ENCODE measurements around the gene XRCC4. TPM values are rescaled to one million over a fixed set of nuclear protein-coding genes. Genes with fewer than 3 reads are reported as not detected.

Gene XRCC4
- total RNA-seq, 1 experiment from 2014 or later, result 24.6 TPM

DNA sequence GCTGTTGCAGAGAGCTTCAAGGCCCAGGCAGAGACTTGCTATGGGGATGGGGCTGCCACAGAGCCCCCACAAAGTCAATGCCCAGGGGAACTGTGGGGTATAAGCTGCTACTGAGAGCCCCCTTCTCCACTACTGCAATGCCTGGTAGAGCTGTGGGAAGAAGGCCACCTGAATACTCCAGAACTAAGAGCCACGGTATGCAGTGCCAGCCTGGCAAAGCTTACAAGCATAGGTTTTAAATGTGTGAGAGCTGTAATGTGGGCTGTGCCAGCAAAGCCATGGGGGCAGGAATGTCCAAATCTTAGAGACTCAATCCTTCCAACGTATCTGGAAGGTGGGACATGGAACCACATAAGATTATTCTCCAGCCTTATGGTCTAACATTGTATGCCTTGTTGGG is 49.2 kb downstream of the XRCC4 start:
- no peaks in the 10 kb centered on the region for H4K20me1 ChIP-seq (ENCODE audit: insufficient read depth)
- no peaks in the 10 kb centered on the region for H3K27me3 ChIP-seq (ENCODE audit: insufficient read depth, low read length)
- TF ChIP-seq, protein P1, sequence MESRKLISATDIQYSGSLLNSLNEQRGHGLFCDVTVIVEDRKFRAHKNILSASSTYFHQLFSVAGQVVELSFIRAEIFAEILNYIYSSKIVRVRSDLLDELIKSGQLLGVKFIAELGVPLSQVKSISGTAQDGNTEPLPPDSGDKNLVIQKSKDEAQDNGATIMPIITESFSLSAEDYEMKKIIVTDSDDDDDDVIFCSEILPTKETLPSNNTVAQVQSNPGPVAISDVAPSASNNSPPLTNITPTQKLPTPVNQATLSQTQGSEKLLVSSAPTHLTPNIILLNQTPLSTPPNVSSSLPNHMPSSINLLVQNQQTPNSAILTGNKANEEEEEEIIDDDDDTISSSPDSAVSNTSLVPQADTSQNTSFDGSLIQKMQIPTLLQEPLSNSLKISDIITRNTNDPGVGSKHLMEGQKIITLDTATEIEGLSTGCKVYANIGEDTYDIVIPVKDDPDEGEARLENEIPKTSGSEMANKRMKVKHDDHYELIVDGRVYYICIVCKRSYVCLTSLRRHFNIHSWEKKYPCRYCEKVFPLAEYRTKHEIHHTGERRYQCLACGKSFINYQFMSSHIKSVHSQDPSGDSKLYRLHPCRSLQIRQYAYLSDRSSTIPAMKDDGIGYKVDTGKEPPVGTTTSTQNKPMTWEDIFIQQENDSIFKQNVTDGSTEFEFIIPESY (IDR thresholded peaks at IDR 0.05; ENCODE audit: extremely low read depth, insufficient replicate concordance, low read length), result no peak
- TF ChIP-seq JUND (IDR thresholded peaks at IDR 0.05) (no peak), EZH2 (IDR thresholded peaks at IDR 0.05) (no peak), CEBPB (IDR thresholded peaks at IDR 0.05; ENCODE audit: low read depth) (no peak), TCF7L2 (IDR thresholded peaks at IDR 0.05; ENCODE audit: borderline replicate concordance, extremely low read depth, insufficient read depth, insufficient read length) (no peak), CBX3 (IDR thresholded peaks at IDR 0.05; ENCODE audit: low read depth) (no peak), POLR2AphosphoS5 (IDR thresholded peaks at IDR 0.05; ENCODE audit: low read depth, low read length) (no peak), ELF1 (IDR thresholded peaks at IDR 0.05; ENCODE audit: borderline replicate concordance, low read depth) (no peak)
- TF ChIP-seq, protein P2, sequence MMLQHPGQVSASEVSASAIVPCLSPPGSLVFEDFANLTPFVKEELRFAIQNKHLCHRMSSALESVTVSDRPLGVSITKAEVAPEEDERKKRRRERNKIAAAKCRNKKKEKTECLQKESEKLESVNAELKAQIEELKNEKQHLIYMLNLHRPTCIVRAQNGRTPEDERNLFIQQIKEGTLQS (IDR thresholded peaks at IDR 0.05), result no peak
- TF ChIP-seq, protein P3, sequence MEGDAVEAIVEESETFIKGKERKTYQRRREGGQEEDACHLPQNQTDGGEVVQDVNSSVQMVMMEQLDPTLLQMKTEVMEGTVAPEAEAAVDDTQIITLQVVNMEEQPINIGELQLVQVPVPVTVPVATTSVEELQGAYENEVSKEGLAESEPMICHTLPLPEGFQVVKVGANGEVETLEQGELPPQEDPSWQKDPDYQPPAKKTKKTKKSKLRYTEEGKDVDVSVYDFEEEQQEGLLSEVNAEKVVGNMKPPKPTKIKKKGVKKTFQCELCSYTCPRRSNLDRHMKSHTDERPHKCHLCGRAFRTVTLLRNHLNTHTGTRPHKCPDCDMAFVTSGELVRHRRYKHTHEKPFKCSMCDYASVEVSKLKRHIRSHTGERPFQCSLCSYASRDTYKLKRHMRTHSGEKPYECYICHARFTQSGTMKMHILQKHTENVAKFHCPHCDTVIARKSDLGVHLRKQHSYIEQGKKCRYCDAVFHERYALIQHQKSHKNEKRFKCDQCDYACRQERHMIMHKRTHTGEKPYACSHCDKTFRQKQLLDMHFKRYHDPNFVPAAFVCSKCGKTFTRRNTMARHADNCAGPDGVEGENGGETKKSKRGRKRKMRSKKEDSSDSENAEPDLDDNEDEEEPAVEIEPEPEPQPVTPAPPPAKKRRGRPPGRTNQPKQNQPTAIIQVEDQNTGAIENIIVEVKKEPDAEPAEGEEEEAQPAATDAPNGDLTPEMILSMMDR (IDR thresholded peaks at IDR 0.05 in 2 of 3, conservative IDR thresholded peaks at IDR 0.05 in 1 of 3; ENCODE audit: borderline replicate concordance in 1 of 3, insufficient read depth in 1 of 3, low read depth in 2 of 3, low read length in 2 of 3), result no peak
- TF ChIP-seq, protein P4, sequence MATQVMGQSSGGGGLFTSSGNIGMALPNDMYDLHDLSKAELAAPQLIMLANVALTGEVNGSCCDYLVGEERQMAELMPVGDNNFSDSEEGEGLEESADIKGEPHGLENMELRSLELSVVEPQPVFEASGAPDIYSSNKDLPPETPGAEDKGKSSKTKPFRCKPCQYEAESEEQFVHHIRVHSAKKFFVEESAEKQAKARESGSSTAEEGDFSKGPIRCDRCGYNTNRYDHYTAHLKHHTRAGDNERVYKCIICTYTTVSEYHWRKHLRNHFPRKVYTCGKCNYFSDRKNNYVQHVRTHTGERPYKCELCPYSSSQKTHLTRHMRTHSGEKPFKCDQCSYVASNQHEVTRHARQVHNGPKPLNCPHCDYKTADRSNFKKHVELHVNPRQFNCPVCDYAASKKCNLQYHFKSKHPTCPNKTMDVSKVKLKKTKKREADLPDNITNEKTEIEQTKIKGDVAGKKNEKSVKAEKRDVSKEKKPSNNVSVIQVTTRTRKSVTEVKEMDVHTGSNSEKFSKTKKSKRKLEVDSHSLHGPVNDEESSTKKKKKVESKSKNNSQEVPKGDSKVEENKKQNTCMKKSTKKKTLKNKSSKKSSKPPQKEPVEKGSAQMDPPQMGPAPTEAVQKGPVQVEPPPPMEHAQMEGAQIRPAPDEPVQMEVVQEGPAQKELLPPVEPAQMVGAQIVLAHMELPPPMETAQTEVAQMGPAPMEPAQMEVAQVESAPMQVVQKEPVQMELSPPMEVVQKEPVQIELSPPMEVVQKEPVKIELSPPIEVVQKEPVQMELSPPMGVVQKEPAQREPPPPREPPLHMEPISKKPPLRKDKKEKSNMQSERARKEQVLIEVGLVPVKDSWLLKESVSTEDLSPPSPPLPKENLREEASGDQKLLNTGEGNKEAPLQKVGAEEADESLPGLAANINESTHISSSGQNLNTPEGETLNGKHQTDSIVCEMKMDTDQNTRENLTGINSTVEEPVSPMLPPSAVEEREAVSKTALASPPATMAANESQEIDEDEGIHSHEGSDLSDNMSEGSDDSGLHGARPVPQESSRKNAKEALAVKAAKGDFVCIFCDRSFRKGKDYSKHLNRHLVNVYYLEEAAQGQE (IDR thresholded peaks at IDR 0.05; ENCODE audit: low read depth), result no peak
- H3K9me3 ChIP-seq (ENCODE audit: control insufficient read depth in 1 of 2, insufficient read depth in 1 of 2, low read depth in 1 of 2, low read length in 2 of 2), result peaks cover 0 to 9% of the 10 kb centered on the region in 2 experiments; a peak in 1 of 4 replicates
- no peak overlapping the region for H3K4me2 ChIP-seq (ENCODE audit: low read length)
- H3K4me1 ChIP-seq (ENCODE audit: control insufficient read depth in 1 of 2, insufficient read depth in 2 of 2, low read length in 2 of 2), result peaks cover 4 to 17% of the 10 kb centered on the region in 2 experiments; a peak in 3 of 4 replicates
- ChIA-PET POLR2A (no interaction called here), RAD21 (ENCODE audit: low non-redundant PET in 1 of 2, low total read pairs in 2 of 2, uncharacterized antibody in 2 of 2, unreplicated experiment in 2 of 2) (no interaction called here), CTCF (no interaction called here)
- no TSS peak for BruUV-seq (replicated peaks)
- H3K79me2 ChIP-seq (ENCODE audit: insufficient read depth, low read length), result no peaks in the 10 kb centered on the region
- no peak overlapping the region for H3K4me3 ChIP-seq (replicated peaks in 1 of 2; ENCODE audit: low read depth in 1 of 2, low read length in 2 of 2)
- intact Hi-C loops (cut with micrococcal nuclease), result no loop called here
- no peak overlapping the region for H3K27ac ChIP-seq (ENCODE audit: low read depth, low read length)
- no peak for ATAC-seq
- no peaks in the 10 kb centered on the region for H3K9me2 ChIP-seq (ENCODE audit: insufficient read depth)
- DNase-seq (ENCODE audit: low read depth, low spot score), result no peak
- no peak overlapping the region for H2AFZ ChIP-seq (ENCODE audit: low read depth, low read length, poor library complexity, severe bottlenecking)
- H3K36me3 ChIP-seq (ENCODE audit: control insufficient read depth in 1 of 2, insufficient read depth in 2 of 2, low read length in 2 of 2), result peaks cover 0 to 14% of the 10 kb centered on the region in 2 experiments; a peak in 2 of 4 replicates
- no peak overlapping the region for H3K9ac ChIP-seq (ENCODE audit: low read length)
